GM20000 (cell line): ENCODE results near the gene TRAK1.

Experiments used
- DNase-seq: peaks from one replicate; pipeline ENCODE4 v3.0.0; 2012; ENCODE audit warnings: low spot score
- CTCF ChIP-seq: IDR thresholded peaks from 2 replicates; pipeline ENCODE4 v1.5.1; 2012; ENCODE audit warnings: mild to moderate bottlenecking, control low read depth; ENCODE audit errors: extremely low read depth, missing control alignments

The TRAK1 gene

GRCh38 chr3:42265059-42265991, 174.2 kb downstream of the TRAK1 start:
- no peak for DNase-seq
- no peak for TF ChIP-seq CTCF

GRCh38 chr3:42266085-42266484, 174.9 kb downstream of the TRAK1 start, which contains the start of gene CCK:
TSS of gene CCK (minus strand) at chr3:42266185. CDS start at chr3:42263630, 2,555 bp downstream.
- no peak for TF ChIP-seq CTCF
- DNase-seq = no peak

GRCh38 chr3:42267878-42268277, 176.7 kb downstream of the TRAK1 start:
- TF ChIP-seq CTCF = no peak
- DNase-seq = no peak

GRCh38 chr3:42269647-42270046, 178.5 kb downstream of the TRAK1 start:
- no peak for TF ChIP-seq CTCF
- no peak for DNase-seq

- no peak for TF ChIP-seq CTCF
- no peak for DNase-seq
Measured at GRCh38 chr3:42270561-42270960, 179.4 kb downstream of the TRAK1 start.

- TF ChIP-seq CTCF = no peak
- DNase-seq = no peak
Measured at GRCh38 chr3:42271786-42272185, 180.6 kb downstream of the TRAK1 start.

- TF ChIP-seq CTCF = no peak
- no peak for DNase-seq
Measured at GRCh38 chr3:42273361-42273760, 182.2 kb downstream of the TRAK1 start.
